NCI-H446 treated with DMSO at 0.1 percent for 48 hours (cell line): ENCODE measurements around the gene PDLIM5.
A peak's percentile ranks its signal among the peaks of the same experiment; 100 is the strongest.

Experiments
- DNase-seq: peaks from one replicate; lab custom pipeline; 2025; lab: John Stamatoyannopoulos, UW

PDLIM5 gene

GRCh38 chr4:94426783-94427182 is 25.0 kb upstream of the PDLIM5 start:
- no peak for DNase-seq

GRCh38 chr4:94428884-94429283 is 22.9 kb upstream of the PDLIM5 start:
- DNase-seq = no peak

GRCh38 chr4:94430406-94430805 is 21.3 kb upstream of the PDLIM5 start:
- no peak for DNase-seq

DNA sequence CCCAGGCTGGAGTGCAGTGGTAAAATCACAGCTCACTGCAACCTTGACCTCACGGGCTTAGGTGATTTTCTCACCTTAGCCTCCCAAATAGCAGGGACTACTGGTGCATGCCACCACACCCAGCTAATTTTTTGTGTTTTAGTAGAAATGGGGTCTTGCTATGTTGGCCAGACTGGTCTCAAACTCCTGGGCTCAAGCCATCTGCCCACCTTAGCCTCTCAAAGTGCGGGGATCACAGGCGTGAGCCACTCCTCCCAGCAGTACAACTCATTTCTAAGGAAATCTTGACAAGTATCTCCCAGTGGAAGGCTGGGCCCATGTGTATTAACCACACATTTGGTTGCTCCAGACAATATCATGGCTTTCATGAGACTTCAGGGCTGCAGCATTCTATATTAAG is 20.4 kb upstream of the PDLIM5 start:
- DNase-seq = no peak

- DNase-seq = no peak
Measured at GRCh38 chr4:94434505-94434904, 17.2 kb upstream of the PDLIM5 start.

GRCh38 chr4:94435874-94436273 is 15.9 kb upstream of the PDLIM5 start:
- no peak for DNase-seq

GRCh38 chr4:94436512-94436911 is 15.2 kb upstream of the PDLIM5 start:
- no peak for DNase-seq

- no peak for DNase-seq
Measured at GRCh38 chr4:94439606-94440005, 12.1 kb upstream of the PDLIM5 start.

DNA sequence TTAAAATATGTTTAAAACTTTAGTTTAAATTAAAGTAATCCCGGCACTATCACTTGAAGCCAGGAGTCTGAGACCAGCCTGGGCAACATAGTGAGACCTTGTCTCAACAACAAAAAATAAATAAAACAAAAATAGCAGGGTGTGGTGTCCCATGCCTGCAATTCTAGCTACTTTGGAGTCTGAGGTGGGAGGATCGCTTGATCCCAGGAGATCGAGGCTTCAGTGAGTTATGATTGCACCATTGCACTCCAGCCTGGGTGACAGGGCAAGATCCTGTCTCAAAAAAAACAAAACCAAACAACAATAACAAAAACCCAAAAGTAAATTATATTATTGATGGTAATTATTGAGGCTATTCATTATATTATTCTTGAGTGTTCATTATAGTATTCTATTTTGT is 9.9 kb upstream of the PDLIM5 start:
- no peak for DNase-seq

- no peak for DNase-seq
Measured at GRCh38 chr4:94442251-94442650, 9.5 kb upstream of the PDLIM5 start.

DNA sequence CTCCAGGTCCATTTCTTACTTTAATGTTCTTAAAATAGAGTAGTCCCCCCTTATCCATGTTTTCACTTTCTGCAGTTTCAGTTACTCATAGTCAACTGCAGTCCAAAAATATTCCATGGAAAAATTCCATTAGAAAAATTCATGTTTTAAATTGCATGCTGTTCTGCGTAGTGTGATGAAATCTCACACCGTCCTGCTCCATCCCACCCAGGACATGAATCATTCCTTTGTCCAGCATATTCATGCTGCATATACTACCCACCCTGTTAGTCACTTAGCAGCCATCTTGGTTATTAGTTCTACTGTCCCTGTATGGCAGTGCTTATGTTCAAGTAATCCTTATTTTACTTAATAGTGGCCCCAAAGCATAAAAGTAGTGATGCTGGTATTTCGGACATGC is 5.4 kb upstream of the PDLIM5 start:
- no peak for DNase-seq

- DNase-seq = no peak
Measured at GRCh38 chr4:94447754-94448411, 3.9 kb upstream of the PDLIM5 start.

DNA sequence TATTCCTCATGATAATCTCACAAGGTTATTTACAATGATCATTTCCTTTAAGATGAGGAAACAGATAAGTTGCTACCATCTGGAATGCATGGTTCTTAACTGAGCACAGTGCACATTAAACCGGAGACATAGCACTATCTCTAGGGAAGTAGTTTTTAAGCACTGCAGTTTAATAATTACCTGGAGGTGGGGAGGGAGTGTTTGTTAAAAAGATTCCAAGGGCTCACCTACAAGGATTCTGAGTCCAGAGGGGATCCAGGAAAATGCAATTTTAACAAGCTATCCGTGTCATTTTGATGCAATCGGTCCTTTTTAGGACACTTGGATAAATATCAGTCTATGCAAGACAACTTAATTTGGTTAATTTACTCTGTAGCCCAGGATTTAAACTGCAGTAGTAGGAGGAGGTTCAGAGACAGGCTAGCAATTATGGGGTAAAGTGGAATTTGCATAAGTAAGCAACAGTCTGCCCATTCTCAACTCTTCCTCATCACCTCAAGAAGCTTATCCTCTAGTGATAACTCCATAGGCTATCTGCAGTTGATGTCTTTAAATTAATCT is 2.8 kb upstream of the PDLIM5 start:
- no peak for DNase-seq

- no peak for DNase-seq
Measured at GRCh38 chr4:94451051-94451694, 569 bp upstream of the PDLIM5 start.

GRCh38 chr4:94452476-94453371 is 982 bp downstream of the PDLIM5 start:
- peak; percentile 27 for DNase-seq

DNA sequence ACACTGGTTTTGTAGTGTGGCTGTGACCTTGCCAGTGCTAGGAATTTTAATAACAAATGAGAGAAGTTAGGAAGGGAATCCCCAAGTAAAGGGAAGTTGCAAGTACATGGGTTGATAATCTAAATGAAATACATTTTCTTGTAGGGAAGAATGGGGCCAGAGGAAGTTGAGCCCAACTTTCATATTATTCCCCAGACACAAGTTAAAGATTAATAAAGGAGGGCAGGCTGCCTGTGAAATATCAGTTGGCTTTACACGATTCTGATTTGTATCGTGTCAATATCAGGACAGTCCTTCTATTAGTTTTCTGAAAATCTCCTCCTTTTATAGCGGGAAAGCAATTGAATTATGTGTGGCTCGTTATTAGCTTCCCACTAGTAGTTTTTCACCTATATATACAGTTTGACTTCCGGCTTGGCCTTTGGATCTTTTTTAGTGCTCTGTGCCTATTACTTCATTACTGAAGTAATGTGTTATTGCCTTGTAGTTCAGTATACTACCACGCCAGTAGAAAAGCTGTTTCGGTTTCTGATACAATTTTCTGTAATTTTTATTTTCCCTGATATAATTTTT is 1.7 kb downstream of the PDLIM5 start:
- no peak for DNase-seq

DNA sequence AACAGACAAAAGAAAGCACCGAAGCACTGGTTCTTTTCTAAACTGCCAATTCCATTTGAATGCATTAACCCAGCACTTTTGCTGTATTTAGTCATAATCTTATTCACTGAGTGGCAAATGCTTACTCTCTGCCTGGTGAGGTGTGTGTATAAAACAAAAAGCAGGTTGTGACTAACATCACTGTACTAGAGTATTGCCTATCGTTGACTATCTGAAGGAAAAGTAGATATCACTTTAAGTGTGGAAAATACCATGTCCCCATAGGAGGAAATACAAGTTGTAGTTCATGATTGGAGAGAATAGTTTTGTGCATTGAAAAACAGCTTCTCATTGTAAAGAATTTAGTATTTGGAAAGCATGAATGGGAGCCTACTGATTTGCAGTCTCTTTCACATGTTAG is 2.7 kb downstream of the PDLIM5 start:
- no peak for DNase-seq

GRCh38 chr4:94455081-94455480 is 3.3 kb downstream of the PDLIM5 start:
- DNase-seq = no peak

DNA sequence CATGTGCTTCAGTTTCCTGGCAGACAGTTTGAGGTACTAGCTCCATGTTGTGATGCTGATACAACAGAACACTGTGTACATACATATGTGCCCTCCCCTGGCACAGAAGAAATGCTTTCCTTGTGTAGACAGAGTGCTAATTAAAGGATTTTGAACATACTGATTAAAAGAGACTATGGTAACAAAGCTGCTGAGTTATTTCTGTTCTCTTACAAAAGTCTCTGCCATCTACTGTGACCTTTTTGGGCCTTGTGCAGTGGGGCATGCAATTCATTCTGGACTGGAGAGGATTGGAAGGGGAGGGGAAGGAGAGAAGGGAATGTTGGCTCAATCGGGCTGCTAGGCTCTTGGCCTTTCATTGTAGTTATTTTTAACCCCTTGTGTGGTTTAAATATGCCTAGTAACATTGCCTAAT is 6.0 kb downstream of the PDLIM5 start:
- DNase-seq = peak; percentile 52

- no peak for DNase-seq
Measured at GRCh38 chr4:94458682-94459081, 6.9 kb downstream of the PDLIM5 start.

GRCh38 chr4:94459462-94460161 is 7.9 kb downstream of the PDLIM5 start:
- DNase-seq = no peak

DNA sequence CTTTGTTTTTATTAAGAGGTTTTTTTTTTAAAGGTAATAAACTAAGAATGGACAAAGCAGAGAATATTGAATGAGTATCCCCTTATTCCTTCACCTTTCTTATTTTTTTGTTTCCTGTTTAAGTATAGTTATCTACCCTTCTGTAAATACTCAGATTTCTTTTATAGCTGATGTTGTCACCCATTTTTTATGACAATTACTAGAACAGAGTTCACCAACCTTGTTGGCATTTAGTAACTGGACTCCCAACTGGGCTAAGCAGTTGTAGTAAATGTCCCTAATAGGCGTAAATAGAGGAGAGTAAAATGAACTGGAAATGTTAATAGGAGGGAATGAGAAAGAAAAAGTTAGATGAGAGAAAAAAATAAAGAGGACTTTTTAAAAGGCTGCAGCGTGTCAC is 9.8 kb downstream of the PDLIM5 start:
- DNase-seq = no peak
